Glomerular visceral epithelial cell (primary cell): Measurements from ENCODE around the gene BCHE.

Experiments
- DNase-seq: peaks from one replicate; pipeline ENCODE4 v3.0.0-alpha.2; 2016; ENCODE audit errors: extremely low spot score

BCHE gene

DNA sequence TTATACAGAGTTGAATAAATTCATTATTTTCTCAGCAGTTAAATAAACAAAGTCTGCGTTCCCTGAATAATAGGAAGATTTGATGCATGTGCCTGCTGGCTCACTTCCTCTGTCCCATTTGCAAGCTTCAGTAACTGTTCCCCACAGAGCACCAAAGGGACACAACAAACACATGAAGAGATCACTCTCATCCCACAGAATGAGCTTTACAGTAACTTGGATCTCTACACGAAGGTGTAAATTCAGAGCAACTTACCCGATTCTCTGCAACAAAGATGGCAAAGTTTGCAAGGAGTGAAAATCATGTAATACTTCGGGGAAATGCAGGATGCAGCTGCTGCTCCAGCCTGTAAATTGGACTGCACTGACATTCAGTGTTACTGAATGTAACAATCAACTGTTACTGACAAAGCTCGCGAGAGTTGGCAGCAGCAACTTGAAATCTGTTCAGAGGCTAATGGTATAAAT is at the start of gene BCHE:
Gene BCHE, minus strand, starts transcription at position 366 of the 468 bp plus-strand sequence. CDS start 6,390 bp downstream, outside the sequence.
- DNase-seq, result peak; percentile 59

DNA sequence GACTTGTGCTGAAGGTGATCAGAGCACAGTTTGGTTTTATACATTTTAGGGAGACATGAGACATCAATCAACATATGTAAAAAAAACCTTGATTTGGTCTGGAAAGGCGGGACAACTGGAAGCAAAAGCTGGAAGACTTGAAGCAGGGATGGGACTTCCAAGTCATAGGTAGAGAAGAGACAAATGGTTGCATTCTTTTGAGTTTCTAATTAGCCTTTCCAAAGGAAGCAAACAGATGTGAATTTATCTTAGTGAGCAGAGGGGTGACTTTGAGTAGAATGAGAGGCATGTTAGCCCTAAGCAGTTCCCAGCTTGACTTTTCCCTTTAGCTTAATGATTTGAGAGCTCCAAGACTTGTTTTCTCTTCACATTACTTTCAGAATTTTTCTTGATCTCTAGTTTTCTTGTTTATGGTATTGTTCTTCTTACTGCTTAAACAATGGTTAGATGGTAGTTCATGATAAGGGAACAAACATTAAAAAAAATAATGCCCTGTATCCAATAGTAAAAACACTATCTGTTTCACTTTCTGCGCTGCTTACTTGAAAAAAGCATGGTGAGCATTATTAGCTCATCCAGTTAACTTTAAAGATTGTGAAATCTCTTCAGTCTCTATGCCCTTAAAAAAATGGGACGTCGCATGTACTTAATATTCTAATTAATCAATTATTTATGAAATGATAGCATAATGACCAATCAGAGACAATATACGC is 48.5 kb upstream of the BCHE start:
- DNase-seq, result no peak

DNA sequence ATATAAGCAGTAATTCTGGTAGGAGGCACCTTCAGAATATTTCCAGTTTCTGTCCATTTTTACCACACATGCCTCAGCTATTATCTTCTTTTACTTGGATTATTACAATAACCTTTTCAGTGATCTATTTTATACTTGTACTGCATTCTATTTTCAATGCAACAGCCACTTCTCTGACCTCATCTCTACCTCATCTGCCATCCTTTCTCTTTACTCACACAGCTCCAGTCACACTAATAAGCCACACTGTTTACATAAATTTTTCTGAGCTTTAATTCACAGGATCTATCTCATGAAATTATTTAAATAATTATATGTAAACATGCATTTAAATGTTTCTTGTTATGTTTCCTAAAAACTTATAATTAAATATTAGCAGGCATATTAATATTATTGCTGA is 47.3 kb upstream of the BCHE start:
- no peak for DNase-seq

DNA sequence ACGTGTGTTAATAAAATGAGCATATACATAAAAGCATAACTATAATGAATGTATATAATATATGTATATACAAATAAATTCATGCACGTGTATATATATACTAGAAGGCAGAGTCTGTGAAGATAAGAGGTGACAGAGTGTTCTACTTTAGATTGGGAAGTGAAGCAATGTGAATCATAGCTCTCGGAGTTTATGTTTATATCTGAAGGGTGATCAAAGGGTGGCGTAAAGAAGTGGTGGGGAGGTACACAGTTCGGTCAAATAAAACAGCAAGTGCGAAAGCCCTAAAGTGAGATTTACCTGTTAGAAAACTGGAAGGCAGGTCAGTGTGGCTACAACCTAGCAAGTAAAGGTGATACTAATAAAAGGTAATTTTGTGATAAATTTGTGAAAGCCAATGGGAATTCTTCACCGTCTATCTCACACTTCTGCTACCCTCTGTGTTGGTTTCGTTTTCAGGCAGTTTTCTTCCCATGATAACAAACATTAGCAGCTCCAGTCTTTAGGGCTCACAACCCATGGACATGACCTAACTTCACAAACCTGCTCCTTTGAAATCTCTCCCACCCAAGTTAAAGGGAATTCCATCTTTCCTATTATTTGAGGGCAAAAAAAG is 46.7 kb upstream of the BCHE start:
- DNase-seq, result peak; percentile 19

- DNase-seq, result no peak
Measured at GRCh38 chr3:165883117-165883516, 45.9 kb upstream of the BCHE start.

GRCh38 chr3:165875644-165876043 is 38.4 kb upstream of the BCHE start:
- DNase-seq, result no peak

GRCh38 chr3:165874663-165875489 is 37.7 kb upstream of the BCHE start:
- no peak for DNase-seq

DNA sequence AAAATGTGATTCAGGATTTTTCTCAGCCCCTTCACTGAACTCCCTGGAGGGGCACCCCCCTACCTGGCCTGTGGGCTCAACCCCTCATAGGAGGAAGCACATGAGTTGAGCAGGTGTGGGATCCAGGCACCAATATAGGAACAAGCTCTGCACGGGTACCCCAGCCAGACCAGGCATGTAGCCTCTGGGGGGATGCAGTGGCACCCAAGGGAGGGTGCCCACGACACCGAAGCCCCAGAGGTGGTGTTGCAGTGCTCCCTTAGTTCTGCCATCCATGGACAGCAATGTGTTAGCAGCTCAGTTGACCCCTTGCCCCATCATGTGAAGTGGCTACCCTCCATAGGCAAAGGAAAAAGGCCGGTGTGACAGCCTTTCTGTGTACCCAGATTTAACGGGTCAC is 30.9 kb upstream of the BCHE start:
- DNase-seq, result no peak

GRCh38 chr3:165859061-165859460 is 21.8 kb upstream of the BCHE start:
- DNase-seq, result no peak

- DNase-seq, result no peak
Measured at GRCh38 chr3:165855581-165855980, 18.4 kb upstream of the BCHE start.

DNA sequence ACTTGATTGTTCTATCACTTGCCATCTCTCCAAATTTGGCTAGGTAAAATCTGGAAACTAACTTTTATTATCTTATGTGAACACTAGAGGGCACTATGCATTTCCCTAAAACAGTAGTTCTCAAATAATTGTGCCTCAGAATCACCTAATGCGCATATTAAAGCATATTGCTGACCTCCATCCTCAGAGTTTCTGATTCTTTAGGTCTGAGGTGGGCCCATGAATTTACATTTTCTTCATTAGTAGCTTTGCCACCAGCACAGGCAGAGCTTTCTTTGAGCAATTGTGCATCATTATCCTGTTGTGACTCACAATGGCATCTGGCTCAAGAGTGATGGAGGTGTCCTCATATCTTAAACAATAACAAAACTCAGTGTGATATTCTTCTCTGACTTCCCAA is 17.5 kb upstream of the BCHE start:
- DNase-seq, result no peak

- DNase-seq, result no peak
Measured at GRCh38 chr3:165852711-165853110, 15.5 kb upstream of the BCHE start.

DNA sequence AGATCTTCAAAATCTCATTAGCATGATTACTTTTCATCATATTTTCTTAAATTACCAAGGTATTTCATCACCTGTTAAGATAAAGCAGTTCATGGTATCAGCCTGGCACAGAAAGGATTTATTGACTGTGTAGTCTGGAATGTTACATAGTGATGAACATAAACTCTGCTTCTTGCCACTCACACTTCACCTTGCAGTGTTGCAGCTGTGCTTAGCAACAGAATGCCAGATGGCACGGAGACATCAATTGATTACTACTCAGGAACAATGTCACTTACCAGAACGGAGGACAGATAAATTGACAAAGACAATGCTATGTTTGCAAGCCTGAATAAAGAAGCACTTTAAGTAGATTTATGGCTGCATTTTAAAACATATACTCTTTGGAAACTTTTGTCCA is 15.0 kb upstream of the BCHE start:
- no peak for DNase-seq

DNA sequence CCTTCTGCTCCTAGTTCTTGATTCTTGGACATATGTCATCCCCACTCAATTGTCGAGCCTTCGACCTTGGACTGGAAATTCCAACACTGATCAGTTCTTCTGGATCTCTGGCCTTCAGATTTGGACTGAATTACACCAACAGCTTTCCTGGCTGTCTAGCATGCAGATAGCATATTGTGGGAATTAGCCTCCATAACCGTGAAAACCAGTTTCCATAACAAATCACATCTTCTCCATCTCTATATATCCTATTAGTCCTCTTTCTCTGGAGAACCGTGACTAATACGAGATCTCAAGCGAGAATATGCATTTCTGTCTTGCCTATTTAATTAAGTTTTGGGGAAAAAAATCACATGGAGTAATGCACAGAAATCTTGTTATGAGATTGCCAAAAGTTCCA is 8.8 kb upstream of the BCHE start:
- no peak for DNase-seq

GRCh38 chr3:165839296-165840076 is 2.3 kb upstream of the BCHE start:
- DNase-seq, result peak; percentile 64

- no peak for DNase-seq
Measured at GRCh38 chr3:165837801-165838200, 578 bp upstream of the BCHE start.

- DNase-seq, result no peak
Measured at GRCh38 chr3:165835431-165835830, 1.8 kb downstream of the BCHE start.

DNA sequence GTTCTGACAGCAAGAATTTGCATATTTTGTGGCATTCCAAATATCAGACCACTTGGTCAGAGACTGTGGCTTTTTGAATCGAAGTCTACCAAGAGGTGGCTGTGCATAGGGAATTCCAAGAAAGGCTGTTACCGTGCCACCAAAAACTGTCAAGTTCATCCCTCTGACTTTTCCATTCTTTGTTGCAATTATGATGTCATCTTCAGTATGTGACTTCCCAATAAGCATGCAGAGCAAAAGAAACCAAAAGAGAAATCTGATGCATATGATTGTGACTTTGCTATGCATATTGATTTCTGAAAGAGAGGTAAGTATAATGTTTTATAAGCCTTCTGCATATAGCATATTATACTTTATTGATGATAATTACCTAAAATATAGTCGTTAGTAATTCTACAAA is 6.5 kb downstream of the BCHE start:
- DNase-seq, result no peak

GRCh38 chr3:165827883-165828282 is 9.3 kb downstream of the BCHE start:
- no peak for DNase-seq

GRCh38 chr3:165827233-165827632 is 10.0 kb downstream of the BCHE start:
- DNase-seq, result no peak

DNA sequence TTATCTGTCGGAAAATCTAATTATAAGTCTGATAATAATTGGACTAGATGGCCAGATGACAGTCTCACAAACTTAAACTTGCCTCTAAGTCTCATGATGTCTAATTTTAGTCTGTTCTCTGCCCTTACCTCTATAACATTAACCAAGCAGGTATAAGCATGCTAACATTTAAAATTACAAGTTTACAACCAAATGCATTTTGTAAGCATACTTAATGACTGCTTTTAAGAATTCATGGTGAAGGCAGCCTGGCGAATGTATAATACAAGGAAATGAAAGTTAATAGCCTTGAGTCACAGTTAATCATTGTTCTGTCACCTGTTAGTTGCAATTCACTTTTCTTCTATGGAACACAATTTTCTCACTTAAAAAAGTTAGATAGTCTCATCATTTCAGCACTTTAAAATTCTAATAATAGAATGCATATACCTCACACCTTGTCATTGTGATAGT is 16.5 kb downstream of the BCHE start:
- no peak for DNase-seq
